GM12878 (cell line): ENCODE data around the gene RFXANK.

Experiments used
- ATF7 ChIP-seq: fragments of 450-650 bp; IDR thresholded peaks from 2 replicates; pipeline ENCODE4 v1.6.1; 2016; ENCODE audit warnings: low read depth, mild to moderate bottlenecking
- BHLHE40 ChIP-seq, 2 experiments: fragments of 450-650 bp in 1 of 2; IDR thresholded peaks; 2 replicates each; pipeline ENCODE4 v1.6.1; 2011 to 2017; ENCODE audit warnings: low read depth in 2 of 2, borderline replicate concordance in 1 of 2, improper control_type of control experiment in 1 of 2, low read length in 1 of 2, mild to moderate bottlenecking in 1 of 2
- CEBPB ChIP-seq, 2 experiments: fragments of 150-350 bp in 1 of 2; IDR thresholded peaks; 2 replicates each; pipeline ENCODE4 v1.6.1; 2012 to 2014; ENCODE audit warnings: low read depth in 2 of 2, low read length in 2 of 2, borderline replicate concordance in 1 of 2, inconsistent platforms in 1 of 2
- CHD2 ChIP-seq: IDR thresholded peaks from 2 replicates; pipeline ENCODE4 v1.6.1; 2011; ENCODE audit warnings: low read depth, low read length, improper control_type of control experiment, borderline replicate concordance
- CTCF ChIP-seq, 3 experiments: IDR thresholded peaks in 2 of 3; conservative IDR thresholded peaks in 1 of 3; 2 replicates each; pipeline ENCODE4 v1.5.1; 2011; ENCODE audit warnings: low read depth in 3 of 3, low read length in 3 of 3, mild to moderate bottlenecking in 3 of 3, control low read depth in 2 of 3, moderate library complexity in 2 of 3, inconsistent platforms in 1 of 3, mixed read lengths in 1 of 3; ENCODE audit not compliant: control insufficient read depth in 2 of 3, insufficient read depth in 1 of 3; ENCODE audit errors: extremely low read depth in 1 of 3
- EZH2 ChIP-seq: IDR thresholded peaks from 2 replicates; pipeline ENCODE4 v1.6.1; 2012; ENCODE audit warnings: low read depth, mild to moderate bottlenecking, control low read depth, inconsistent platforms, low read length, borderline replicate concordance; ENCODE audit not compliant: control insufficient read depth
- FOS ChIP-seq: IDR thresholded peaks from 3 replicates; pipeline ENCODE4 v1.6.1; 2011; ENCODE audit warnings: borderline replicate concordance; ENCODE audit not compliant: insufficient read length; ENCODE audit errors: extremely low read depth
- HDAC2 ChIP-seq: fragments of 200-600 bp; sonication (generic); IDR thresholded peaks from 2 replicates; pipeline ENCODE4 v1.6.1; 2017
- POLR2A ChIP-seq: IDR thresholded peaks from 2 replicates; pipeline ENCODE4 v1.6.1; 2011; ENCODE audit warnings: low read depth, mild to moderate bottlenecking, low read length
- POLR2AphosphoS5 ChIP-seq: IDR thresholded peaks from 2 replicates; pipeline ENCODE4 v1.6.1; 2011; ENCODE audit warnings: mild to moderate bottlenecking, low read length, inconsistent platforms
- RFX5 ChIP-seq: IDR thresholded peaks from 2 replicates; pipeline ENCODE4 v1.6.1; 2011; ENCODE audit warnings: low read depth, low read length, improper control_type of control experiment
- SRF ChIP-seq, 2 experiments: IDR thresholded peaks; 2 replicates each; pipeline ENCODE4 v1.6.1; 2011; ENCODE audit warnings: low read depth in 2 of 2, low read length in 2 of 2, mild to moderate bottlenecking in 1 of 2, moderate library complexity in 1 of 2
- TBL1XR1 ChIP-seq: IDR thresholded peaks from 2 replicates; pipeline ENCODE4 v1.6.1; 2012; ENCODE audit warnings: low read depth, low read length, improper control_type of control experiment
- ZNF274 ChIP-seq: IDR thresholded peaks from one replicate; pipeline ENCODE4 v1.8.0; 2011; ENCODE audit not compliant: insufficient read length, insufficient read depth

GRCh38 chr19:19209372-19209771 is 17.3 kb downstream of the RFXANK start:
- TF ChIP-seq POLR2A = no peak
- no peak for TF ChIP-seq ZNF274
- TF ChIP-seq CTCF (IDR thresholded peaks at IDR 0.05 in 2 of 3, conservative IDR thresholded peaks at IDR 0.05 in 1 of 3; ENCODE audit: control insufficient read depth in 2 of 3, extremely low read depth in 1 of 3, insufficient read depth in 1 of 3, low read depth in 3 of 3, low read length in 3 of 3) = no peak
- TF ChIP-seq BHLHE40 (IDR thresholded peaks at IDR 0.05; ENCODE audit: borderline replicate concordance in 1 of 2, low read depth in 2 of 2, low read length in 1 of 2) = no peak
- TF ChIP-seq CEBPB (IDR thresholded peaks at IDR 0.05; ENCODE audit: borderline replicate concordance in 1 of 2, low read depth in 2 of 2, low read length in 2 of 2) = no peak
- TF ChIP-seq SRF (IDR thresholded peaks at IDR 0.05; ENCODE audit: low read depth in 2 of 2, low read length in 2 of 2) = no peak
- no peak for TF ChIP-seq HDAC2
- no peak for TF ChIP-seq FOS
- no peak for TF ChIP-seq RFX5
- no peak for TF ChIP-seq ATF7
- TF ChIP-seq POLR2AphosphoS5 = no peak
- no peak for TF ChIP-seq TBL1XR1
- no peak for TF ChIP-seq EZH2
- no peak for TF ChIP-seq CHD2
